ENCODE measurements around the gene GUCY1A1.

DNA sequence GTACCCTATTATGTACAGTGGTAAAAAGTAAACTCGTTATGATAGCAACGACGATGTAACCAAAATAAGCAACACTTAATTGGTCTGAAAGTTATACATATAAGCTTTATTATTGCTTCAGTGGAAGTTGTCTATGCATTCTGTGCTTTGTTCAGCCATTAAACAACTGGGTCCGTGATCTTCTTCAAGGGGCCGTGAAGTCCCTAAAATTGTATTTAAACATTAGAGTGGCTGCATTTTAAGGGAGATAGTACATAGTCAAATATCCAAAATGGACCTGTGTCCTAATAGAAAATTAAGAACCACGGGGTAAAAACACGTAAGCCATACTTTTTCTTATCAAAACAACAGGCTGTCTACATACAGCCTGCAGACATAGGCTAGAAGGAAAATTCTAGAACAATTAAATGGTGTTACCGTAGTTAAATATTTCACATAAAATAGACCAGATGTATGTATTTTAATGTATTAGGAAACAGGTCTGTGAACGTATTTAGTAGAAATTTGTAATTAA is 2.1 kb downstream of the GUCY1A1 start:
- TF ChIP-seq POLR2AphosphoS5 (IDR thresholded peaks at IDR 0.05) = no peak
- TF ChIP-seq, protein P1, sequence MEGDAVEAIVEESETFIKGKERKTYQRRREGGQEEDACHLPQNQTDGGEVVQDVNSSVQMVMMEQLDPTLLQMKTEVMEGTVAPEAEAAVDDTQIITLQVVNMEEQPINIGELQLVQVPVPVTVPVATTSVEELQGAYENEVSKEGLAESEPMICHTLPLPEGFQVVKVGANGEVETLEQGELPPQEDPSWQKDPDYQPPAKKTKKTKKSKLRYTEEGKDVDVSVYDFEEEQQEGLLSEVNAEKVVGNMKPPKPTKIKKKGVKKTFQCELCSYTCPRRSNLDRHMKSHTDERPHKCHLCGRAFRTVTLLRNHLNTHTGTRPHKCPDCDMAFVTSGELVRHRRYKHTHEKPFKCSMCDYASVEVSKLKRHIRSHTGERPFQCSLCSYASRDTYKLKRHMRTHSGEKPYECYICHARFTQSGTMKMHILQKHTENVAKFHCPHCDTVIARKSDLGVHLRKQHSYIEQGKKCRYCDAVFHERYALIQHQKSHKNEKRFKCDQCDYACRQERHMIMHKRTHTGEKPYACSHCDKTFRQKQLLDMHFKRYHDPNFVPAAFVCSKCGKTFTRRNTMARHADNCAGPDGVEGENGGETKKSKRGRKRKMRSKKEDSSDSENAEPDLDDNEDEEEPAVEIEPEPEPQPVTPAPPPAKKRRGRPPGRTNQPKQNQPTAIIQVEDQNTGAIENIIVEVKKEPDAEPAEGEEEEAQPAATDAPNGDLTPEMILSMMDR (IDR thresholded peaks at IDR 0.05) = no peak
